ENCODE measurements around the gene LRRC4C. TPM values are rescaled to one million over a fixed set of nuclear protein-coding genes. Genes with fewer than 3 reads are reported as not detected.

The LRRC4C gene
- total RNA-seq, 4 donors from 2014 or later, result 0.38 to 3.5 (median 0.95) TPM; not detected in 1

DNA sequence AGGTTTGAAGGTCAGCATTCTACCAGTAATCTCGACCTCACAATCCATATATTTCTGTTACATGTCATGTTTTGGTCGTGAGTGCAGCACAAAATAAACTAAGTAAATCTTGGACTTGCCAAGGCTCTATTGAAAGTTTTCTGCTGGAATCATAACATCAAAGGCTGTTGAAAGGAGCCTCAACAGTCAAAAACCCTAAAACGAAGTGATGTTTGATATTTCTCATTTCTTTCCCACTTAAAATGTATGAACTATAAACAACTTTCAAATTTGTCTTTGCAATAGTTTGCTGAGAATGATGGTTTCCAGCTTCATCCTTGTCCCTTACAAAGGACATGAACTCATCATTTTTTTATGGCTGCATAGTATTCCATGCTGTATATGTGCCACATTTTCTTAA lies 1118.5 kb downstream of the LRRC4C start:
- ATAC-seq (ENCODE audit: low FRiP score), result no peak
- TF ChIP-seq CTCF (IDR thresholded peaks at IDR 0.05), result no peak
- no peak for DNase-seq (ENCODE audit: low spot score)

GRCh38 chr11:40338739-40339138 lies 1120.7 kb downstream of the LRRC4C start:
- ATAC-seq (ENCODE audit: low FRiP score) (no peak), DNase-seq (ENCODE audit: low spot score) (no peak)
- no peak for TF ChIP-seq CTCF (IDR thresholded peaks at IDR 0.05)

DNA sequence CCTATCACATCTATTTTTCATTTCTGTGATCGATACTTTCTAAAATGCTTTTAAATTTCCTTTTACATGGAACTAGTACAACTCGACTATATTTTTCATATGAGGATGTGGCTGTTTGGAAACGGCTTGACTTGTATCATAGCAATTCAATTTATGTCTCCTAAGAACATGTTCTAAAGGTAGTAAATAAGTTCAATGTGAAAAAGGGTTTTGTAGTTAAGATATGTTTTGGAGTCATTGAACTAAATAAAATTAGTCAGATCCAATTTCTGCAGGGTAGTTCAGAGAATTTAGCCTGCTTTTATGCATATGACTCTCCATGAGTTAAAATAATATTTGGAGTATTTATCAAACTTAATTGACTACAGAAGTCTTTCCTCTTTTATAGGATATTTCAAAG lies 1121.4 kb downstream of the LRRC4C start:
- TF ChIP-seq CTCF (IDR thresholded peaks at IDR 0.05), result no peak
- ATAC-seq (ENCODE audit: low FRiP score), result no peak
- no peak for DNase-seq (ENCODE audit: low spot score)

- DNase-seq (ENCODE audit: low spot score) (no peak), ATAC-seq (ENCODE audit: low FRiP score) (no peak)
- TF ChIP-seq CTCF (IDR thresholded peaks at IDR 0.05), result no peak
These were observed 1122.3 kb downstream of the LRRC4C start for GRCh38 chr11:40337118-40337517.

DNA sequence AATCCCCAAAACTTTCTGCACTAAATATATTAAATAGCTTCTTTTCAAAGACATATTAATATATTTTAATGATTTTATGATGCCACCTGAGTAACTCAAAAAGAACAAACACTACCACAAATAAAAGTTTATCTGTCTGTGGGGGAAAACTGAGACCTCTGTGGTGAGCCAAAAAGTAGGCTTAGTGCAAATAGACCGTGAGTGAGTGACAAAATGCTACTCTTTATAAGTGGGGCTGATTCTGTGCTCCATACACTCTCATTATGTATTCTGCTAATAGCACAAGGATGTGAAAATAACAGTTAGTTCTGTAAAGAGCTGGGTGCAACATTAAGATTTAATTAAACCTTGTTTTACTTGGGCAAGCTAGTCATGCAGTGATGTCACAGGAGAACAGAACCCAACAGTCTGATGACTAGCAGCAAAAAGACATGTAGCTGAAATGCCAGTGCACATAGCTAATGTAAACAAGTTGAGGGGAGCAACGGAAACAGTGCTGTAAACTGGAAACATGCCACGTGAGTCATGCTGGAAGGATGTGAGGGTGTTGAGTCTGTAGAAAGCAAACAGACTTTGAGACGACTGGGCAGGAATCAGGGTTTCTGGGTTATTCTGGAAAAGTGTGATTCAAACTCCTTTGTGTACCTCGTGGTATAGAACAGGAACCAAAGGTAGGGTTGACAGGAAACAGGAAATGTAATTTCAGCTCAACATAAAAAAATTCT lies 1130.4 kb downstream of the LRRC4C start:
- ATAC-seq (ENCODE audit: low FRiP score) (peak; percentile 98), DNase-seq (ENCODE audit: low spot score) (peak; percentile 36)
- TF ChIP-seq CTCF (IDR thresholded peaks at IDR 0.05), result no peak

GRCh38 chr11:40323241-40323640 lies 1136.2 kb downstream of the LRRC4C start:
- TF ChIP-seq CTCF (IDR thresholded peaks at IDR 0.05), result no peak
- no peak for DNase-seq (ENCODE audit: low spot score)
- no peak for ATAC-seq (ENCODE audit: low FRiP score)

- ATAC-seq (ENCODE audit: low FRiP score), result no peak
- DNase-seq (ENCODE audit: low spot score), result no peak
- no peak for TF ChIP-seq CTCF (IDR thresholded peaks at IDR 0.05)
These were observed 1137.9 kb downstream of the LRRC4C start for GRCh38 chr11:40321537-40321936.

All from omental fat pad (tissue), 4 donors.